ENCODE results near the gene LSM2.
"Not testable (repeated sequence)": the region's sequence is repeated elsewhere in the genome, so short reads cannot be mapped to it uniquely, and the experiment has no call there.

Gene LSM2

DNA sequence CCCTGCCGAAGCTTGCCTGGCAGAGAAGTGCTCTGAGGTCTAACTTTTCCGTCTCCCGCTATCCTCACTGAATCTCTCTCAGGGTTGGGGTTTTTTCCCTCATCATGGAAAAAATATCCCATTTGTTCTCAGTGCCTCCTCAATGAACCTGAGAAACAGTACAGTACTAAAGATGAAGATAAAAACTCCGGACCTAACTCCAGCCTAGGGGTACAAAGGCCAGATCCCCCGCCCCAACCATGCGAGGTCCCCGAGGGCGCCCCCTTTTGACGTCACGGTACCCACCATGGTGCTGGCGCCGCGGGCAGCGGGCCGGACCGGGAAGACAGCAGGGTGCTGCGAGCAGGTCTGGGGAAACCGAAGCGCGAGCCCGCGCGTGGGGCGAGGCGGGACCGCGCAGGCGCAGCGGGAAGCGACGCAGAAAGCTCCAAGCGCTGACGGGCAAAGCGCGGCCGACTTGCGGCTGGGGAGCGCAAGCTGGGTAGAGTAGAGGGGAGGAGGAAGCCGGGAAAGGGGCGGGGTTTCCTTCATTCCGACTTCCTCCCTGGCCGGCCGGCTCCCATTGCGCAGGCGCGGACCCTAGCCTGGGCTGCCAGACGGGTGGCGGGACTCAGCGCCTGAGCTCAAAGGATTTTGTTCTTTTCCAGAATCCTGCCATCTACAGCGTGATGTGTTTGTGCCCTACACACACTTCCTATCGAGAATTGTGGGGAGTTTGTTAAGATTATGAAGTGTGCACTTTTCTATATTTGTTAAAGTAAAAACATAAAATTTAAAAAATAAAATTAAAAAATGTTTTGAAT lies at the start of gene LSM2:
LSM2 (minus strand) TSS at position 497 of the 803 bp plus-strand sequence; CDS start at position 288, 209 bp downstream.
- DNase-seq, result peak; percentile 94 to 95

DNA sequence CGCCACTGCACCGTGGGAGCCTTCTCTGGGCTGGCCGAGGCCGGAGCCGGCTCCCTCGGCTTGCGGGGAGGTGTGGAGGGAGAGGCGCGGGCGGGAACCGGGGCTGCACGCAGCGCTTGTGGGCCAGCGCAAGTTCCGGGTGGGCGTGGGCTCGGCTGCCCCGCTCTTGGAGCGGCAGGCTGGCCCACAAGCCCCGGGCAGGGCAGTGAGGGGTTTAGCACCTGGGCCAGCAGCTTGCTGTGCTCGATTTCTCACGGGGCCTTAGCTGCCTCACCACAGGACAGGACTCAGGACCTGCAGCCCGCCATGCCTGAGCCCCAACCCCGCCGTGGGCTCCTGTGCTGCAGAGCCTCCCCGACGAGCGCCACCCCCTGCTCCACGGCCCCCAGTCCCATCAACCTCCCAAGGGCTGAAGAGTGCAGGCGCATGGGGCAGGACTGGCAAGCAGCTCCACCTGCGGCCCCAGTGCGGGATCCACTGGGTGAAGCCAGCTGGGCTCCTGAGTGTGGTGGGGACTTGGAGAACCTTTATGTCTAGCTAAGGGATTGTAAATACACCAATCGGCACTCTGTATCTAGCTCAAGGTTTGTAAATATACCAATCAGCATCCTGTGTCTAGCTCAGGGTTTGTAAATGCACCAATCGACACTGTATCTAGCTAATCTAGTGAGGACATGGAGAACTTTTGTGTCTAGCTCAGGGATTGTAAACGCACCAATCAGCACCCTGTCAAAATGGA lies 45.4 kb upstream of the LSM2 start:
- DNase-seq, result not testable (repeated sequence)

DNA sequence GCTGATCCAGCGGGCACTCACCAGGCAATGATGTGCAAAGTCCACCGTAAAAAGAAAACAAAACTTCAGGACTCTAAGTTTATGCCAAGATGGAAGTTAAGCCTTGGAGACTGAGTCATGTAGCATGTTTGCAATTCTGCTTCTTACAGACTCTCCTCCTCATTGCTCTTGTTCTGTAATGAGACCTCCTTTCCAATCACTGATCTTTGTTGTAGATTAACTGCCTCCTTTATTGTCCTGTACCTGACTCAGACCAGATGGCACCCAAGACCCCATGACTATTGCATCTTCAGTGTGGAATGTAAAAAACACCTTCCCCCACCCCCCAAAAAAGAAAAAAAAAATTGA lies 44.7 kb upstream of the LSM2 start:
- no peak for DNase-seq

DNA sequence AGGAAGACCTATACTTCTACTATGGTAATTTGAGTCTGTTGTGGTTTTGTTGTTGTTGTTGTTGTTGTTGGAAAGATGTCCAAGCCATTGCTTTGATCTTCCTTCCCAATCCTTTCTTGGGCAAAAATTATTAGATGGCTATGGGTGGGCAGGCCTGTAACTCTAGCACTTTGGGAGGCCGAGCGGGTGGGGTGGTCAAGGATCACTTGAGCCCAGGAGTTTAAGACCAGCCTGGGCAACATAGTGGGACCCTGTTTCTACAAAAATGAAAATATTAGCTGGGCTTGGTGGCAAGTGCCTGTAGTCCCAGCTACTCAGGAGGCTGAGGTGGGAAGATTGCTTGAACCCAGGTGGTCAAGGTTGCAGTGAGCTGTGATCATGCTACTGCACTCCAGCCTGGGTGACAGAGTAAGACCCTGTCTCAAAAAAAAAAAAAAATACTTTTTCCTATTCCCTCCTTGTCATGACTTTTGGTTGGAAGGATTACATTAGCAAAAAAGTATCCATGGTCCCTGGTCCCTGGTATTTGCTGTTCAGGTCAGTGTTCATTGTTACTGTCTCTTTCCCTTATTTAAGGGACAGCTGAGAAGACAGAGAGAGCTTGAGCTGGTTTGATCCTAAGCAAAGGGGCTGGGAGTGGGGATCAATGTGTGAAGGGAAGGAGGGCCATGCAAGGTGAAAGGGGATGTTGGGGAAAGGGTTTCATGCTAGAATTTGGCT lies 44.2 kb upstream of the LSM2 start:
- no peak for DNase-seq

DNA sequence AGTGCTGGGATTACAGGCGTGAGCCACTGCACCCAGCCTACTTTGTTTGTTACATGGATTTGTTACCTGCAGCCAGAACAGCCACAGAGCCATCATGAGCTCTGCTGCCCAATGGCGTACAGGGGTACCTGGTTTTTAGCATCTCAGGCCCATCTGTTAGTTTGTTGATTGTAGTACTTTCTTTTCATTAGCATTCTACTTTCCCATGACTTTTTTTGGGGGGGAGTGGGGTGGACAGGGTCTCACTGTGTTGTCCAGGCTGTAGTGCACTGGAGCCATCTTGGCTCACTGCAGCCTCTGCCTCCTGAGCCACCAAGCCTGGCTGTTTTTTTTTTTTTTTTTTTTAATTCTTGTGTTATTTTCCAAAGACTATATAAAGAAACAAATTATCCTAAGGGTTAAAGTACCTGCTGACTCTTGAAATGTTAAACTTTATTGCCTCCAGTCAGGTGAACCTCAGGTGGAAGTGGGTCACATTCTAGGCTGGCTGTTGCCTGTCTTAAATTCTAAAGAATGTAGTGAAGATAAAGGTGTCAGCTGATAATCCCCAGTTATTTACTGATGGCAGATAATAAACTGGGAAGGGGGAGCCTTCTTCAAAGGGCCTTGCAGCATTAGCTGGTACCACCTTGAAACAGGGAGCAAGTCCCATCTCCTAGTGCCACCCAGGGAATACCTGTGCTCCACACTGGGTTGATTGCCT lies 40.7 kb upstream of the LSM2 start:
- no peak for DNase-seq

- no peak for DNase-seq
Measured at GRCh38 chr6:31844507-31844906, 37.7 kb upstream of the LSM2 start.

GRCh38 chr6:31842053-31842452 lies 35.3 kb upstream of the LSM2 start:
- DNase-seq, result no peak

DNA sequence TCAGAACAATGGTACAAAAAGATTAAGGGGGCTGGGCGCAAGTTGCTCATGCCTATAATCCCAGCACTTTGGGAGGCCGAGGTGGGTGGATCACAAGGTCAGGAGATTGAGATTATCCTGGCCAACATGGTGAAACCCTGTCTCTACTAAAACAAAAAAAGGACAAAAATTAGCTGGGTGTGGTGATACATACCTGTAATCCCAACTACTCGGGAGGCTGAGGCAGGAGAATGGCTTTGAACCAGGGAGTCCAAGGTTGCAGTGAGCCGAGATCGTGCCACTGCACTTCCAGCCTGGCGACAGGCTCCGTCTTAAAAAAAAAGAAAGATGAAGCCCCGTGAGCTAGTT lies 33.0 kb upstream of the LSM2 start:
- DNase-seq, result not testable (repeated sequence)

DNA sequence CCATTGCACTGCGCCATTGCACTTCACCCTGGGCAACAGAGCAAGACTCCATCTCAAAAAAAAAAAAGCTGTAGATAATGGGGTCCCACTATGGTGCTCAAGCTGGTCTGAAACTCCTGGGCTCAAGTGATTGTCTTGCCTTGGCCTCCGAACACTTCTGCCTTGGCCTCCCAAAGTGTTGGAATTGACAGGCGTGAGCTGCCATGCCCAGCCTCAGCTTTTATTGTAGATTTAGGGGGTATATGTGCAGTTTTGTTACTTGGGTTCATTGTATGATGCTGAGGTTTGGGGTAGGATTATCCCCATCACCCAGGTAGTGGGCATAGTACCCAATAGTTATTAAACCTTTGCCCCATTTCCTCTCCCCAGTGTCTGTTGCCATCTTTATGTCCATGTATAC lies 32.2 kb upstream of the LSM2 start:
- DNase-seq, result no peak

DNA sequence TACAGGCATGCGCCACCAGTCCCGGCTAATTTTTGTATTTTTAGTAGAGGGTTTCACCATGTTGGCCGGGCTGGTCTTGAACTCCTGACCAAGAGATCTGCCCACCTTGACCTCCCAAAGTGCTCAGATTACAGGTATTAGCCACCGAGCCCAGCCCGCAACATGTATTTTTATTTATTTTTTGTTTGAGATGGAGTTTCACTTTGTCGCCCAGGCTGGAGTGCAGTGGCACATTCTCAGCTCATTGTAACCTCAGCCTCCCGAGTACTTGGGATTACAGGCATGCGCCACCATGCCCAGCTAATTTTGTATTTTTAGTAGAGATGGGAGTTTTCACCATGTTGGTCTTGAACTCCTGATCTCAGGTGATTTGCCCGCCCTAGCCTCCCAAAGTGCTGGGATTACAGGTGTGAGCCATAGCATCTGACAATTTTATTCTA lies 31.4 kb upstream of the LSM2 start:
- DNase-seq, result not testable (repeated sequence)

- no peak for DNase-seq
Measured at GRCh38 chr6:31837369-31838113, 30.8 kb upstream of the LSM2 start.

DNA sequence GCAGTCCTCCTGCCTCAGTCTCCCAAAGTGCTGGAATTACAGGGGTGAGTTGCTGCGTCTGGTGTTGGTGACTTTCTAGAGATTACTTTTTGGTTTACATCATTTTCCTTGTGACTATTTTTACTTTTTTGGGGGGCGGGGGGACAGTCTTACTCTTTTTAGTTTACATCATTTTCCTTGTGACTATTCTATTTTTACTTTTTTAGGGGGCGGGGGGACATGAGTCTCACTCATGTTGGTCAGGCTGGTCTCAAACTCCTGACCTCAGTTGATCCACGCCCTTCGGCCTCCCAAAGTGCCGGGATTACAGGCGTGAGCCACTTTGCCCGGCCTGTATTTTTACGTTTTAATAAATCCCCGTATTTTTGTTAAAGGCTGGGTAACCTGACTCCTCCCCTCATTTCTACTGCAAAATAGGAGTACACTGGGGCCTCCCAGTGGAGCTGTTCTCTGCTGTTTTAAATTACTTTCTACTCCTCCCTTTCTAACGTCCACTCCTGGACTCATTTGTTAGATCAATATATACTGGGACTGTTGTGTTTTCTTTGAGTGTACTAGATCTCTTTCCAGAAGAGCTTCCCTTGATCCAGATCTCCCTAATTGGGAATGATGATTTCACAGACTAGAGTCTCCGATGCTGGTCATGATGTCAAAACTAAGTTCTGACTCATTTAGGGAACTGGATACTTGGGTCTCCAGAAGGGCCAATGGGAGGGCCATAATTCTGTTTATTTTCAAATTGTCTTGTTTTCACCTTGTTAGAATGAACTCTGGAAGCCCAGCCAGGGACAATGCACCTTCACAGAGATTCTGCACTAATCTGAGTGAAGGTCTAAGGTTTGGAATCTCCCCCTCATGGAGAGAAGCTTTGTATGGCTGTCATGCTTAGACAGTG lies 30.0 kb upstream of the LSM2 start:
- no peak for DNase-seq

DNA sequence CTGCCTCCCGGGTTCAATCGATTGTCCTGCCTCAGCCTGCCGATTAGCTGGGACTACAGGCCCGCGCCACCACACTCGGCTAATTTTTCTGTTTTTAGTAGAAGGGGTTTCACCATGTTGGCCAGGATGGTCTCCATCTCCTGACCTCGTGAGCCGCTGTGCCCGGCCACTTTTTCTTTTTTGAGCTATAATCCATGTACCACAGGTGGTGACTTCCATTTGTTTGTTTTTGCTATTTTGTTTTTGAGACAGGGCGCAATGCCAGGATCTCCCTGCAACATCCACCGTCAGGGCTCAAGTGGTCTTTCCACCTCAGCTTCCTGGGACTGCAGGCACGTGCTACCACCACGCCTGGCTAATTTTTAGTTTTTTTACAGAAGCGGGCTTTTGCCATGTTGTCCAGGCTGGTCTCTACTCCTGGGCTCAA lies 29.3 kb upstream of the LSM2 start:
- DNase-seq, result no peak

DNA sequence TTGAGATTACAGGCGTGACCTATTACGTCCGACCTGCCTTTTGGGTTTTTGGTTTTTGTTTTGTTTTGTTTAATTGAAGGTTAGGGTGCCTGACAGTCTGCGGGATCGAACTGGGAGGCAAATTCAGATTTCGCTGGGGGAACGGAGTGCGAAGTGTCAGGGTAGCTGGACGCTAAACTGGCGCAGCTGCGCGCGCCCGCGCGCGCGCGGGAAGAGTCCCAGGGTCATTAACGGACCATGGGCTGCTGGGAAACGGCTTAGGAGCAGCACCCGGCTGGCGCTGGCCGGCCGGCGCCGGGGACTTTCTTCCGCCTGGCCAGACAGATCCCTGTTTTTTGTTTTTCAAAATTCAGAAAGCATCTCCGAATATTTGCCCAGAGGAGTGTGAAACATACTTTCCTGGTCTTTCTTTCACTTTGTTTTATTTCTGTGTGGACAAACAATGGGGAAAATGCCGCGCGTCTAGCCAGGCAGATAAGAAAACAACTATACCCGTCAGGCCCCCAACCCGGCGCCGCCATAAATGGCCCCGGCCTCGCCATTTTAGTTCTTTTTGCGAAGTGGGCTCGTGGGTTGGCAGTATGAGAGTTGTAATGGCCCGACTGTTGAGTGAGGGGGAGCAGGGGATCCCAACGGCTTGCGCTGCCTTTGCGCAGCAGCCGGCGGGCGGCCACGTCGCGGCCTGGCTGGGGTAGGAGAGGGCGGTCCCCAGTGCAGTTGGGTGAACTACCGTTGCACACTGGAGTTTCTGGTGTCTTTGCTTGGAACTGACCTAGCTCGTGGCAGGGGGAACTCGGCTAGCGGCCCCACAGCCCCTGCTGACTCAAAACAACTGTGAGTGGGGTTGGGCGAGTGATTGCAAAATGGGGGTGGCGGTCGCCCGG lies 27.8 kb upstream of the LSM2 start:
- DNase-seq, result peak; percentile 83 to 94

GRCh38 chr6:31831350-31832215 lies 24.8 kb upstream of the LSM2 start:
- no peak for DNase-seq

- no peak for DNase-seq
Measured at GRCh38 chr6:31830886-31831335, 24.1 kb upstream of the LSM2 start.

DNA sequence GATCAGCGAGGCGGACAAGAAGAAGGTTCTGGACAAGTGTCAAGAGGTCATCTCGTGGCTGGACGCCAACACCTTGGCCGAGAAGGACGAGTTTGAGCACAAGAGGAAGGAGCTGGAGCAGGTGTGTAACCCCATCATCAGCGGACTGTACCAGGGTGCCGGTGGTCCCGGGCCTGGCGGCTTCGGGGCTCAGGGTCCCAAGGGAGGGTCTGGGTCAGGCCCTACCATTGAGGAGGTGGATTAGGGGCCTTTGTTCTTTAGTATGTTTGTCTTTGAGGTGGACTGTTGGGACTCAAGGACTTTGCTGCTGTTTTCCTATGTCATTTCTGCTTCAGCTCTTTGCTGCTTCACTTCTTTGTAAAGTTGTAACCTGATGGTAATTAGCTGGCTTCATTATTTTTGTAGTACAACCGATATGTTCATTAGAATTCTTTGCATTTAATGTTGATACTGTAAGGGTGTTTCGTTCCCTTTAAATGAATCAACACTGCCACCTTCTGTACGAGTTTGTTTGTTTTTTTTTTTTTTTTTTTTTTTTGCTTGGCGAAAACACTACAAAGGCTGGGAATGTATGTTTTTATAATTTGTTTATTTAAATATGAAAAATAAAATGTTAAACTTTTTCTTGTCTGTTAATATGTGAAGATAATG lies 23.0 kb upstream of the LSM2 start:
- DNase-seq, result peak in 1 of 2 experiments; percentile 42

DNA sequence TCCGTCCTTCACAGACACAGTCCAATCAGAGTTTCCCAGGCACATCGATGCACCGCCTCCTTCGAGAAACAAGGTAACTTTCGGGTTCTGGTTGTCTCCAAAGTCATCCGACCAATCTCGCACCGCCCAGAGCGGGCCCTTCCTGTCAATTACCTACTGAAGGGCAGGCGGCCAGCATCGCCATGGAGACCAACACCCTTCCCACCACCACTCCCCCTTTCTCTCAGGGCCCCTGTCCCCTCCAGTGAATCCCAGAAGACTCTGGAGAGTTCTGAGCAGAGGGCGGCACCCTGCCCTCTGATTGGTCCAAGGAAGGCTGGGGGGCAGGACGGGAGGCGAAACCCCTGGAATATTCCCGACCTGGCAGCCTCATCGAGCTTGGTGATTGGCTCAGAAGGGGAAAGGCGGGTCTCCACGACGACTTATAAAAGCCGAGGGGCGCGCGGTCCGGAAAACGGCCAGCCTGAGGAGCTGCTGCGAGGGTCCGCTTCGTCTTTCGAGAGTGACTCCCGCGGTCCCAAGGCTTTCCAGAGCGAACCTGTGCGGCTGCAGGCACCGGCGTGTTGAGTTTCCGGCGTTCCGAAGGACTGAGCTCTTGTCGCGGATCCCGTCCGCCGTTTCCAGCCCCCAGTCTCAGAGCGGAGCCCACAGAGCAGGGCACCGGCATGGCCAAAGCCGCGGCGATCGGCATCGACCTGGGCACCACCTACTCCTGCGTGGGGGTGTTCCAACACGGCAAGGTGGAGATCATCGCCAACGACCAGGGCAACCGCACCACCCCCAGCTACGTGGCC lies 20.7 kb upstream of the LSM2 start, which contains the start of gene HSPA1B:
HSPA1B (plus strand) TSS at position 453 of the 794 bp plus-strand sequence; CDS start at position 666, 213 bp downstream.
- peak; percentile 95 to 96 for DNase-seq

Data from NCI-H187 (cell line).